HepG2 (cell line): ENCODE results near the gene ARHGEF10L. TPM values are rescaled to one million over a fixed set of nuclear protein-coding genes. Genes with fewer than 3 reads are reported as not detected.
A peak's percentile ranks its signal among the peaks of the same experiment; 100 is the strongest.

Experiments
- BCL6 ChIP-seq: IDR thresholded peaks from 2 replicates; pipeline ENCODE4 v1.6.1; 2016; ENCODE audit warnings: missing genetic modification reagents, missing compliant biosample characterization
- BHLHE40 ChIP-seq: IDR thresholded peaks from 2 replicates; pipeline ENCODE4 v1.6.1; 2011; ENCODE audit warnings: low read length, improper control_type of control experiment
- CREB1 ChIP-seq, 2 experiments: fragments of 450-650 bp in 1 of 2; IDR thresholded peaks; 2 replicates each; pipeline ENCODE4 v1.6.1; 2016 to 2017; ENCODE audit warnings: control low read depth in 1 of 2, mild to moderate bottlenecking in 1 of 2, missing compliant biosample characterization in 1 of 2, missing genetic modification characterization in 1 of 2
- FOXA1 ChIP-seq, 2 experiments: fragments of 450-650 bp in 1 of 2; sonication (generic) in 1 of 2; formaldehyde crosslinking in 1 of 2; IDR thresholded peaks; 2 replicates each; pipeline versions ENCODE4 v1.4.0 to v1.6.1; 2016 to 2020; ENCODE audit warnings: missing genetic modification reagents in 1 of 2
- FOXA3 ChIP-seq: IDR thresholded peaks from 2 replicates; pipeline ENCODE4 v1.6.1; 2016; ENCODE audit warnings: missing genetic modification reagents, missing compliant biosample characterization
- FOXO1 ChIP-seq: sonication (generic); formaldehyde crosslinking; IDR thresholded peaks from 2 replicates; pipeline ENCODE4 v1.4.0; 2020; ENCODE audit warnings: missing genetic modification reagents
- FOXP4 ChIP-seq: sonication (generic); formaldehyde crosslinking; IDR thresholded peaks from 2 replicates; pipeline ENCODE4 v1.4.0; 2020; ENCODE audit warnings: missing genetic modification reagents
- HHEX ChIP-seq: IDR thresholded peaks from 2 replicates; pipeline ENCODE4 v1.6.1; 2016; ENCODE audit warnings: control low read depth
- HNF4A ChIP-seq: sonication (generic); formaldehyde crosslinking; IDR thresholded peaks from 2 replicates; pipeline ENCODE4 v1.4.0; 2020; ENCODE audit warnings: missing genetic modification reagents
- MAFF ChIP-seq: IDR thresholded peaks from 2 replicates; pipeline ENCODE4 v1.6.1; 2011; ENCODE audit warnings: low read depth, low read length, improper control_type of control experiment
- MAZ ChIP-seq, 2 experiments: sonication (generic) in 1 of 2; formaldehyde crosslinking in 1 of 2; IDR thresholded peaks; 2 replicates each; pipeline versions ENCODE4 v1.5.0 to v1.6.1; 2012 to 2020; ENCODE audit warnings: low read depth in 2 of 2, mild to moderate bottlenecking in 2 of 2, borderline replicate concordance in 1 of 2, improper control_type of control experiment in 1 of 2, low read length in 1 of 2, missing genetic modification reagents in 1 of 2, moderate library complexity in 1 of 2
- NCOA2 ChIP-seq: sonication (generic); formaldehyde crosslinking; IDR thresholded peaks from 2 replicates; pipeline ENCODE4 v1.8.0; 2022; ENCODE audit warnings: inconsistent platforms
- PLRG1 ChIP-seq: fragments of 450-650 bp; conservative IDR thresholded peaks from 2 replicates; pipeline ENCODE4 v1.6.1; 2016
- RARA ChIP-seq: IDR thresholded peaks from 2 replicates; pipeline ENCODE4 v1.6.1; 2016; ENCODE audit warnings: missing genetic modification reagents, missing compliant biosample characterization
- SIX1 ChIP-seq: sonication (generic); formaldehyde crosslinking; IDR thresholded peaks from 2 replicates; pipeline ENCODE4 v1.4.0; 2020; ENCODE audit warnings: missing genetic modification reagents, borderline replicate concordance
- SNAI1 ChIP-seq: sonication (generic); formaldehyde crosslinking; IDR thresholded peaks from 2 replicates; pipeline ENCODE4 v1.5.0; 2020; ENCODE audit warnings: mild to moderate bottlenecking, missing genetic modification reagents, borderline replicate concordance
- SOX6 ChIP-seq, 2 experiments: fragments of 450-650 bp in 1 of 2; sonication (generic) in 1 of 2; formaldehyde crosslinking in 1 of 2; IDR thresholded peaks; 2 replicates each; pipeline versions ENCODE4 v1.4.0 to v1.6.1; 2017 to 2020; ENCODE audit warnings: antibody characterized with exemption in 1 of 2, mild to moderate bottlenecking in 1 of 2, missing genetic modification reagents in 1 of 2
- SRSF4 ChIP-seq: fragments of 200-400 bp; formaldehyde crosslinking; IDR thresholded peaks from one replicate; pipeline ENCODE4 v1.6.1; 2018; ENCODE audit warnings: mild to moderate bottlenecking, low read depth, low read length, moderate library complexity; ENCODE audit not compliant: poor library complexity, severe bottlenecking
- SYNCRIP ChIP-seq: fragments of 200-400 bp; formaldehyde crosslinking; IDR thresholded peaks from 2 replicates; pipeline ENCODE4 v1.6.1; 2018; ENCODE audit warnings: mild to moderate bottlenecking, low read depth, low read length; ENCODE audit not compliant: insufficient read depth
- TBL1XR1 ChIP-seq: fragments of 150-350 bp; IDR thresholded peaks from 2 replicates; pipeline ENCODE4 v1.6.1; 2014; ENCODE audit warnings: borderline replicate concordance, low read length; ENCODE audit not compliant: partially characterized antibody
- TBX2 ChIP-seq: sonication (generic); formaldehyde crosslinking; IDR thresholded peaks from 2 replicates; pipeline ENCODE4 v1.5.0; 2020; ENCODE audit warnings: missing genetic modification reagents, mild to moderate bottlenecking, borderline replicate concordance
- TCF12 ChIP-seq, 2 experiments: fragments of 450-650 bp in 1 of 2; sonication (generic) in 1 of 2; formaldehyde crosslinking in 1 of 2; IDR thresholded peaks; 2 replicates each; pipeline versions ENCODE4 v1.6.1 to v1.8.0; 2017 to 2022; ENCODE audit warnings: antibody characterized with exemption in 1 of 2, mild to moderate bottlenecking in 1 of 2, missing genetic modification reagents in 1 of 2, moderate library complexity in 1 of 2
- ZBTB42 ChIP-seq: sonication (generic); formaldehyde crosslinking; IDR thresholded peaks from 2 replicates; pipeline ENCODE4 v1.5.0; 2020; ENCODE audit warnings: mild to moderate bottlenecking, missing genetic modification reagents
- ZKSCAN1 ChIP-seq: fragments of 150-350 bp; IDR thresholded peaks from 2 replicates; pipeline ENCODE4 v1.6.1; 2014; ENCODE audit warnings: low read length
- ZNF121 ChIP-seq: sonication (generic); formaldehyde crosslinking; IDR thresholded peaks from 2 replicates; pipeline ENCODE4 v1.5.0; 2020; ENCODE audit warnings: mild to moderate bottlenecking, missing genetic modification reagents
- ZNF20 ChIP-seq: sonication (generic); formaldehyde crosslinking; IDR thresholded peaks from 2 replicates; pipeline ENCODE4 v1.4.0; 2020; ENCODE audit warnings: mild to moderate bottlenecking, moderate library complexity, missing genetic modification reagents
- ZNF234 ChIP-seq: sonication (generic); formaldehyde crosslinking; conservative IDR thresholded peaks from 2 replicates; pipeline ENCODE4 v1.5.1; 2020; ENCODE audit warnings: mild to moderate bottlenecking, missing genetic modification reagents
- ZNF34 ChIP-seq: sonication (generic); formaldehyde crosslinking; IDR thresholded peaks from 2 replicates; pipeline ENCODE4 v1.4.0; 2020; ENCODE audit warnings: mild to moderate bottlenecking, missing genetic modification reagents, borderline replicate concordance
- ZNF616 ChIP-seq: sonication (generic); formaldehyde crosslinking; IDR thresholded peaks from 2 replicates; pipeline ENCODE4 v1.5.0; 2020; ENCODE audit warnings: low read depth, mild to moderate bottlenecking, missing genetic modification reagents
- ZNF747 ChIP-seq: sonication (generic); formaldehyde crosslinking; IDR thresholded peaks from 2 replicates; pipeline ENCODE4 v1.8.1; 2023; ENCODE audit warnings: missing genetic modification reagents, mild to moderate bottlenecking, borderline replicate concordance
- ZNF781 ChIP-seq: sonication (generic); formaldehyde crosslinking; IDR thresholded peaks from 2 replicates; pipeline ENCODE4 v1.5.1; 2020; ENCODE audit warnings: borderline replicate concordance, mild to moderate bottlenecking, missing genetic modification reagents; ENCODE audit errors: not compliant biosample characterization
- ZNF792 ChIP-seq: IDR thresholded peaks from 2 replicates; pipeline ENCODE4 v1.6.1; 2016
- polyA plus RNA-seq, 8 experiments: library from polyadenylated mRNA; depleted of rRNA in 3 of 8; stranded (reverse) in 7 of 8; unstranded in 1 of 8; fragments of >200 nt; fragmentation: Illumina TruSeq in 4 of 8; extraction: Trizol in 4 of 8; gene quantifications; 2 replicates each; pipeline versions ENCODE4 v1.2.1 to v1.2.3, GENCODE V29; 2011 to 2016; ENCODE audit warnings: low read depth in 4 of 8, missing spikeins in 1 of 8, mixed read lengths in 1 of 8; ENCODE audit not compliant: insufficient read depth in 1 of 8
- total RNA-seq, 5 experiments: library from RNA; depleted of rRNA; stranded (reverse); fragments of >200 nt; fragmentation: Illumina TruSeq; extraction: Trizol; gene quantifications; 2 replicates each; pipeline ENCODE4 v1.2.3, GENCODE V29; 2016; ENCODE audit warnings: low read depth in 1 of 5

The ARHGEF10L gene
- total and polyA plus RNA-seq, 2 of the 13 experiments (the other 11 are each of a cell fraction or from before 2014, with no cell fraction given) = 46.5 to 78.3 TPM

- no peak for TF ChIP-seq ZNF781 (CRISPR knock-in tag)
- TF ChIP-seq BCL6 (CRISPR knock-in tag) = peak; percentile 26; the same call in 1 of the 2 replicates
- peak; percentile 48; the same call in 1 of the 2 replicates for TF ChIP-seq HNF4A (CRISPR knock-in tag)
- no peak for TF ChIP-seq MAFF
- TF ChIP-seq SIX1 (CRISPR knock-in tag) = no peak
- TF ChIP-seq ZNF234 (CRISPR knock-in tag) = 0 out of 2 replicates have a peak, but pooled peaks have one; percentile 40
- TF ChIP-seq PLRG1 = no peak
- TF ChIP-seq BHLHE40 = peak; percentile 56; the same call in 1 of the 2 replicates
- TF ChIP-seq SOX6 (IDR thresholded peaks at IDR 0.05) = no peak
- TF ChIP-seq SOX6 (CRISPR knock-in tag; IDR thresholded peaks at IDR 0.05) = peak; percentile 61; the same call in 1 of the 2 replicates
- no peak for TF ChIP-seq ZNF747 (CRISPR knock-in tag)
- no peak for TF ChIP-seq ZNF792
- 0 out of 2 replicates have a peak, but pooled peaks have one; percentile 24 for TF ChIP-seq FOXA1 (IDR thresholded peaks at IDR 0.05)
- TF ChIP-seq FOXA1 (CRISPR knock-in tag; IDR thresholded peaks at IDR 0.05) = peak; percentile 61
- no peak for TF ChIP-seq SRSF4
- no peak for TF ChIP-seq ZNF34 (CRISPR knock-in tag)
- TF ChIP-seq FOXO1 = no peak
- TF ChIP-seq MAZ (IDR thresholded peaks at IDR 0.05; ENCODE audit: borderline replicate concordance, low read depth, low read length) = no peak
- TF ChIP-seq MAZ (CRISPR knock-in tag; IDR thresholded peaks at IDR 0.05; ENCODE audit: low read depth) = no peak
- TF ChIP-seq FOXA3 = peak; percentile 53; the same call in 1 of the 2 replicates
- no peak for TF ChIP-seq HHEX (CRISPR knock-in tag)
- TF ChIP-seq RARA (CRISPR knock-in tag) = 0 out of 2 replicates have a peak, but pooled peaks have one; percentile 11
- no peak for TF ChIP-seq ZNF20 (CRISPR knock-in tag)
- peak; percentile 74 for TF ChIP-seq TBX2 (CRISPR knock-in tag)
- no peak for TF ChIP-seq TBL1XR1
- TF ChIP-seq CREB1 (IDR thresholded peaks at IDR 0.05) = no peak
- no peak for TF ChIP-seq CREB1 (CRISPR knock-in tag; IDR thresholded peaks at IDR 0.05)
- no peak for TF ChIP-seq SNAI1 (CRISPR knock-in tag)
- TF ChIP-seq ZNF121 (CRISPR knock-in tag) = no peak
- TF ChIP-seq NCOA2 (CRISPR knock-in tag) = no peak
- no peak for TF ChIP-seq ZKSCAN1
- no peak for TF ChIP-seq TCF12 (IDR thresholded peaks at IDR 0.05)
- no peak for TF ChIP-seq TCF12 (CRISPR knock-in tag; IDR thresholded peaks at IDR 0.05)
- no peak for TF ChIP-seq ZBTB42 (CRISPR knock-in tag)
- TF ChIP-seq FOXP4 (CRISPR knock-in tag) = peak; percentile 59
- TF ChIP-seq SYNCRIP = no peak
- no peak for TF ChIP-seq ZNF616 (CRISPR knock-in tag)
Observed at GRCh38 chr1:17498214-17498613, 41.3 kb upstream of the ARHGEF10L start (continued).
